22Rv1 (cell line): ENCODE data around the gene CDC42EP4.

Experiments
- ZFX ChIP-seq: fragments of 450-650 bp; IDR thresholded peaks from 2 replicates; pipeline ENCODE4 v1.6.1; 2017; ENCODE audit warnings: antibody characterized with exemption, borderline replicate concordance
- TF ChIP-seq, protein P1 (sequence below): fragments of 450-650 bp; IDR thresholded peaks from 2 replicates; pipeline ENCODE4 v1.5.1; 2017; ENCODE audit warnings: mild to moderate bottlenecking

GRCh38 chr17:73250851-73251640, 60.8 kb downstream of the CDC42EP4 start:
- TF ChIP-seq, protein P1, sequence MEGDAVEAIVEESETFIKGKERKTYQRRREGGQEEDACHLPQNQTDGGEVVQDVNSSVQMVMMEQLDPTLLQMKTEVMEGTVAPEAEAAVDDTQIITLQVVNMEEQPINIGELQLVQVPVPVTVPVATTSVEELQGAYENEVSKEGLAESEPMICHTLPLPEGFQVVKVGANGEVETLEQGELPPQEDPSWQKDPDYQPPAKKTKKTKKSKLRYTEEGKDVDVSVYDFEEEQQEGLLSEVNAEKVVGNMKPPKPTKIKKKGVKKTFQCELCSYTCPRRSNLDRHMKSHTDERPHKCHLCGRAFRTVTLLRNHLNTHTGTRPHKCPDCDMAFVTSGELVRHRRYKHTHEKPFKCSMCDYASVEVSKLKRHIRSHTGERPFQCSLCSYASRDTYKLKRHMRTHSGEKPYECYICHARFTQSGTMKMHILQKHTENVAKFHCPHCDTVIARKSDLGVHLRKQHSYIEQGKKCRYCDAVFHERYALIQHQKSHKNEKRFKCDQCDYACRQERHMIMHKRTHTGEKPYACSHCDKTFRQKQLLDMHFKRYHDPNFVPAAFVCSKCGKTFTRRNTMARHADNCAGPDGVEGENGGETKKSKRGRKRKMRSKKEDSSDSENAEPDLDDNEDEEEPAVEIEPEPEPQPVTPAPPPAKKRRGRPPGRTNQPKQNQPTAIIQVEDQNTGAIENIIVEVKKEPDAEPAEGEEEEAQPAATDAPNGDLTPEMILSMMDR: no peak
- TF ChIP-seq ZFX: no peak
